Posterior cingulate gyrus (tissue), 11 donors: Measurements from ENCODE around the gene CPLX4.
A peak's percentile ranks its signal among the peaks of the same experiment; 100 is the strongest.
"Not testable (repeated sequence)": the region's sequence is repeated elsewhere in the genome, so short reads cannot be mapped to it uniquely, and the experiment has no call there.

Source experiments
- DNase-seq, 10 donors: peaks; one replicate each; pipeline versions ENCODE4 v3.0.0 to v3.0.0-alpha.2; 2020 to 2021; ENCODE audit warnings: mixed read lengths in 3 of 10
- intact Hi-C: fragments of 100-400 bp; cut with DNase I; formaldehyde crosslinking; loops from one replicate; pipeline ENCODE4 v1.15.1; 2023

Gene CPLX4

GRCh38 chr18:59272221-59272888, 46.1 kb downstream of the CPLX4 start:
- intact Hi-C loops: no loop called here
- DNase-seq: peak in 1 of 10 donors; percentile 78

GRCh38 chr18:59271606-59272220, 46.7 kb downstream of the CPLX4 start:
- intact Hi-C loops: no loop called here
- DNase-seq: no peak

GRCh38 chr18:59270689-59271257, 47.7 kb downstream of the CPLX4 start:
- intact Hi-C loops: no loop called here
- DNase-seq: no peak

GRCh38 chr18:59269563-59270119, 48.8 kb downstream of the CPLX4 start:
- intact Hi-C loops: no loop called here
- DNase-seq: no peak

GRCh38 chr18:59268721-59269562, 49.5 kb downstream of the CPLX4 start:
- DNase-seq: peak in 3 of 10 donors; percentile 59 to 83 (median 80)

GRCh38 chr18:59268127-59268720, 50.2 kb downstream of the CPLX4 start:
- intact Hi-C loops: no loop called here

More at GRCh38 chr18:59268721-59269562, 49.5 kb downstream of the CPLX4 start:
- intact Hi-C loops: no loop called here

GRCh38 chr18:59267503-59268126, 50.8 kb downstream of the CPLX4 start:
- DNase-seq: peak in 2 of 10 donors; percentile 62 to 77
- intact Hi-C loops: no loop called here

More at GRCh38 chr18:59268127-59268720, 50.2 kb downstream of the CPLX4 start:
- DNase-seq: peak in 1 of 10 donors; percentile 49

GRCh38 chr18:59266886-59267502, 51.5 kb downstream of the CPLX4 start:
- DNase-seq: no peak

GRCh38 chr18:59266459-59266858, 52.0 kb downstream of the CPLX4 start:
- no peak for DNase-seq
- intact Hi-C loops: no loop called here

More at GRCh38 chr18:59266886-59267502, 51.5 kb downstream of the CPLX4 start:
- intact Hi-C loops: no loop called here

- intact Hi-C loops: no loop called here
Observed at GRCh38 chr18:59265974-59266369, 52.5 kb downstream of the CPLX4 start.

GRCh38 chr18:59265246-59265973, 53.0 kb downstream of the CPLX4 start:
- DNase-seq: no peak
- intact Hi-C loops: no loop called here

More at GRCh38 chr18:59265974-59266369, 52.5 kb downstream of the CPLX4 start:
- no peak for DNase-seq

GRCh38 chr18:59264651-59265245, 53.7 kb downstream of the CPLX4 start:
- peak in 2 of 10 donors; percentile 75 to 80 for DNase-seq
- intact Hi-C loops: no loop called here

- intact Hi-C loops: no loop called here
- peak in 1 of 10 donors; percentile 64 for DNase-seq
Observed at GRCh38 chr18:59264121-59264571, 54.3 kb downstream of the CPLX4 start.

- intact Hi-C loops: no loop called here
- DNase-seq: no peak
Observed at GRCh38 chr18:59263661-59264060, 54.8 kb downstream of the CPLX4 start.

- DNase-seq, intact Hi-C loops: not testable (repeated sequence)
Observed at GRCh38 chr18:59262243-59262642, 56.2 kb downstream of the CPLX4 start.

GRCh38 chr18:59261842-59262241, 56.6 kb downstream of the CPLX4 start:
- intact Hi-C loops, DNase-seq: not testable (repeated sequence)

- DNase-seq, intact Hi-C loops: not testable (repeated sequence)
Observed at GRCh38 chr18:59255491-59255890, 63.0 kb downstream of the CPLX4 start.
